Activated T-helper 9 cell treated with anti-CD3 and anti-CD28 coated beads, Interleukin-2, amount 50 U/mL, for 16 hours (primary cell): Measurements from ENCODE around the gene ORM1.

Source experiments
- DNase-seq: peaks from one replicate; pipeline ENCODE4 v3.0.0-alpha.2; 2020; ENCODE audit warnings: low read depth

ORM1 gene

DNA sequence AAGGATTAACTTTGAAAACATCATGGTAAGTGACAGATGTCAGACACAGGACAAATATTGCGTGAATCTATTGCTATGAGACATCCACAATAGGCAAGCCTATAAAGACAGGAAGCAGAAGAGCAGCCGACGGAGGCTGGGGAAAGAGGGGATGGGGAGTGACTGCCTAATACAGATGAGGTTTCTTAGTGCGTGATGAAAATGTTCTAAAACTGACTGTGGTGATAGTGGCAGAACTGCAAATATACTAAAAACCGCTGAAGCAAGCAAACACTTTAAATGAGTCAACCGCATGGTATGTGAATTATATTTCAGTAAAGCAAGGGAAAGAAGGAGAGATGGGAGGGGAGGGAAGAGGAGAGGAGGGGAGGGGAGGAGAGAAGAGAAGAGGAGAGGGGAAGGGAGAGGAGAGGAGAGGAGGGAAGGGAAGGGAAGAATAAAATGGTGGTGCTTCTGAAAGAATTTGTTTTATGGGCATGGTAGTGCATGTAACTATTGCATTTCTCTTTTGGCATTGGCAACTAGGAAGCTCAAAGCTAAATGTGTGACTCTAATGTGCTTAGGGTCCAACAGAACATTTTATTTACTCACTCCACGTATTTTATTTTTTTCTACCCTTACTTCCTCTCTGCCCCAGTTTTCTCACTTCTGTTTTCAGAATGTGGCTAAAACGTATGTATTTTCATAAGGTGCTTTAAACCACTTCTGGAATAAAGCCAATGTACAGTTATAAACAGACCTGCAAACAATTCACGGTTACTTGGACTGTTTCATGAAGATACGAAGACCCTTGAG is 43.6 kb downstream of the ORM1 start:
- DNase-seq = no peak

DNA sequence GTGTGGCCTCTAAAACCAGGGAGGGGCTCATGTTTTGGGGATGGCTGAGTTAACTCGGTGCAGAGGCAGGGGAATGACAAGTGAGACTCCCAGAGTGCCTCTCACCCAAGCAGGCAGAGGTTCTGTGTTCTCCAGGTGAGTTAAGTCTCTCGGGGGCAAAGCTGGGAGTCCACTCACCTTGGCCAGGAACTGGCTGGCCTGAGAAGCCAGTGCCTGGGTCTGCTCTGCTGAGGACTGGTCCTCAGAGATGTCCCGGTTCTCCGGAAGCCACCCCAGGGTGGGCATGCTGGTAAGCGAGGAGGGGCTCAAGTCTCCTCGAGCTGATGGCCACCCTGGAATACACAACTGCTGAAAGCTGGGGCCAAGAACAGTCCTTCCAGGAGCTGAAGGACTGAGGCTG is 44.5 kb downstream of the ORM1 start:
- no peak for DNase-seq

GRCh38 chr9:114367772-114368569 is 45.1 kb downstream of the ORM1 start:
- no peak for DNase-seq

- no peak for DNase-seq
These were observed 46.6 kb downstream of the ORM1 start for GRCh38 chr9:114369216-114370130.

DNA sequence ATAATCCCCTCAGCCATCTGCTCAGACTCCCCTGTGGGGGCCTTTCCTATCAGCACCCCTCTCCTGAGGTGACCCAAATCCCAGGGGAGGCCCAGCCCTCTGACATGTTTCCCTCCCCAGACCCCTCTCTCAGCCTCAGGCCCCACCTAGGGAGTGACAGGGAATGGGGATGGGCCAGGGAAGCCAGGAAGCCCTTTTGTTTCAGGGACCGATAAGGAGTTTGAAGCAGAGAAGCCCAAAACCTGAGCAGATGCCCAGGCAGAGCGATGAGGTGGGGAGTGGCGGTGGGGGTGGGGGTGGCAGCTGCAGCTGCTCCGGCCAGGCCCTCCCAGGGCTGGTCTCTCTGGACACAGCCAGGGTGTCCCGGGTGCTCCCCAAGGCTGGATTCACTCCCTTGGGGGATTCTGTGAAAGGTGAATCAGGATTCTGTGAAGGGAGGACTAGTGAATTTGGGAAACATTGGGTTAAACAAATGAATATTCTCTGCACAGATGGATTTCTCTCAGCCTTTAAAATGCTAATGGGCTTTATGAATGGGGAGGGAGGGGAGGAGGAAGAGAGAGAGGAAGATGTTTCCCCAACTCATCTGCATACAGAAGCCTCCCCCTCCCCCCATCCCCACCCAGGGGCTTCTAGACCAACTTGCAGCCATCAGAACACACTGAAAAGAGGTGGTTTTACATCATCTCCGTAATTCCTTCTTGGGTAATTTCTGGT is 47.5 kb downstream of the ORM1 start:
- DNase-seq = no peak

GRCh38 chr9:114370968-114371320 is 48.0 kb downstream of the ORM1 start:
- no peak for DNase-seq

DNA sequence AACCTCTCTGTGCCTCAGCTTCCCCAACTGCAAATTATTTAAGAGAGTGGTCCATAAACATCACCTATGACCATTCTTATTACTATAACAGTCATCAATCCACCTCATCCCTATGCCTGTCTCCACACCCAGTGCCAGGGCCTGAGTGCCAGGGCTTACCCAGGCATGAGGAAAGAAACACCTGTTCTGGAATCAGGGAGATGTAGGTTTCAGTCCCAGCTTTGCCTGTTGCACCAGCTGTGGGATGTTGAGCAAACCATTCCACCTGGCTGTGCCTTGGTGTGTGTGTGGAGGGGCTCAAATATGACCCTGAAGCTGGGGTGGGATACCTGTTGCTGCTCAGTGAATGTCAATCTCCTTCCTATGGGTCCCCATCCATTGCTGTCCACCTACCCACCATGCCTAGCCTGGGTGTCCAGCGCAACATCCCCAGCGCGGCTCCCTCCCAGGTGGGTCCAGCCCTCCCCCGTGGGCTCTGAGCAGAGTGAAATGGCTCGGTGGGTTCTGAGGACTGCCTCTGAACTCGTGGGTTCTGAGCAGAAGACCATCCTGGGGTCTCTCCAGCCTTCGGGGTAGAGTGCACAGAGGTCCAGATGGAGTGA is 48.5 kb downstream of the ORM1 start:
- DNase-seq = no peak

GRCh38 chr9:114371973-114372917 is 49.3 kb downstream of the ORM1 start:
- DNase-seq = no peak

DNA sequence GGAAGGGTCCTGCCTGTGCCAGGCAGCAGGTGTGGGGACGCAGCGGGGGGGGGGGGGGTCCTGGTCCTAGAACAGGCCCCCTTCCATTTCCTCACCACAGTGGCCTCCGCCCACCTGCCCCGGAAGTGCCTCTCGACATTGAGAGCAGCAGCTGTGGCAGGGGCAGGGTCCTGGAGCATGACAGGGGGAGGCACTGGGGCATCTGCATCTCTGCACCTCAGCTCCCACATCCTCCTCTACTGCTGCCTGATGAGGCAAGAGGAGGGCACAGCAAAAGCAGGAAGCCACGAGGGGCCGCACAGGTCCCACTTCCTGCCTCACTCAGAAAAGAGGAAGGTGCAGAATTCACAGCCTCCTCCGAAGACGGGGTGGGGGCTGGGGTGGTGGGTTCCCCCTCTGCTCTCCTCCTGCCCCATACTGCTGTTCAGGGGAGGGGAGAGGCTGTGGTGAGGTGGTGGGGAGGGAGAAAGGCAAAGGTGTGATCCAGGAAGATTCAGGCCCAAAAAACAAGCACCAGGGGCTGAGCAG is 50.1 kb downstream of the ORM1 start:
- DNase-seq = peak; percentile 58

DNA sequence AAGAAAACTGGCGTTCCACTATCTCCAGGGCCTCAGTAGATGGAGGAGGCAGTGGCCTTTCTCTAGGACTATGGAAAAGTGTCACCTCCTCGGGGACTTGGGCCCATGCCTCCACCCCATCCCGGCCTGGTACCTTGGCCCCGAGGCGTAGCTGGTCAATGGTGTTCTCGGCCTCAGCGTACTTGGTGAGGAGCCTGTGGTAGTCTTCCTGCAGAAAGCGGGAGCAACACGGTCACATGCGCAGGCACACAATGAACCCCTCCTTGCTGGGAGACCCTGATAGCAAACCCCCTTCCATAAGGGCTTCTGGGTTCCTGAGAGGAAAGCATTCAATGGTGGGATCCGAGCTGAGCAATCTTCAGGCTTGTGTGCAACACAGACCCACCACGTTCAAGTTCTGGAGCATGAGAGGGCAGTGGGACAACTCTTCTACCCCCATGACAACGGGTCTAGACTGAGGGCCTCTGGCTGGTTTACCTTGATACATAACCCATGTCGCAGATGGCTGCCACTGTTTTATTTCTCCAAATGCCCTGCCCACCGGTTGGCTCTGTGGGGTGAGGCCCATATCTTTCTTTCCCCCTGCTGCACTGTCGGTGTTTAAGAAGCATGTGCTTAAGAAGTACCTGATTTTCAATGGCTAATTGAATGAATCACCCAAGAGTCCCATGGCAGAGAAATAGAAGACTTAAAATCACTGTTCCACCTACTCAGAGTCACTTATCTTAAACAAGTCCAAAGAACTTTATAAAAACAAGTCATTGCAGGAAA is 51.2 kb downstream of the ORM1 start:
- no peak for DNase-seq

- DNase-seq = no peak
These were observed 52.0 kb downstream of the ORM1 start for GRCh38 chr9:114374936-114375335.

- DNase-seq = no peak
These were observed 52.7 kb downstream of the ORM1 start for GRCh38 chr9:114375386-114376175.
